Urothelium cell line (cell line): ENCODE results near the gene ACAA2.

Source experiments
- DNase-seq: peaks from one replicate; pipeline ENCODE4 v3.0.0; 2011; ENCODE audit warnings: low spot score, mixed read lengths
- FAIRE-seq: peaks from 2 replicates; lab custom pipeline; 2011; peaks lifted over from hg19 to GRCh38; lab: Jason Lieb, UNC

ACAA2 gene

GRCh38 chr18:49745045-49746014 is 68.0 kb downstream of the ACAA2 start:
- FAIRE-seq (no peak), DNase-seq (no peak)

GRCh38 chr18:49744376-49745008 is 68.8 kb downstream of the ACAA2 start:
- DNase-seq (no peak), FAIRE-seq (no peak)

- no peak for FAIRE-seq
- DNase-seq: no peak
These were observed 70.2 kb downstream of the ACAA2 start for GRCh38 chr18:49743117-49743567.

GRCh38 chr18:49742316-49743116 is 70.8 kb downstream of the ACAA2 start:
- DNase-seq (no peak), FAIRE-seq (no peak)

GRCh38 chr18:49739275-49739674 is 74.1 kb downstream of the ACAA2 start:
- no peak for FAIRE-seq
- no peak for DNase-seq

GRCh38 chr18:49738721-49739120 is 74.6 kb downstream of the ACAA2 start:
- FAIRE-seq: no peak

GRCh38 chr18:49734836-49735235 is 78.5 kb downstream of the ACAA2 start:
- FAIRE-seq: no peak

More at GRCh38 chr18:49738721-49739120, 74.6 kb downstream of the ACAA2 start:
- no peak for DNase-seq

GRCh38 chr18:49733896-49734585 is 79.3 kb downstream of the ACAA2 start:
- DNase-seq (no peak), FAIRE-seq (no peak)

More at GRCh38 chr18:49734836-49735235, 78.5 kb downstream of the ACAA2 start:
- no peak for DNase-seq

GRCh38 chr18:49733321-49733720 is 80.0 kb downstream of the ACAA2 start:
- no peak for DNase-seq
- no peak for FAIRE-seq
